IMR-90 (cell line): ENCODE results near the gene F12.

Experiments
- FOS ChIP-seq: fragments of 150-350 bp; IDR thresholded peaks from 2 replicates; pipeline ENCODE4 v1.6.1; 2016; ENCODE audit warnings: low read depth, low read length
- POLR2A ChIP-seq: IDR thresholded peaks from 2 replicates; pipeline ENCODE4 v1.6.1; 2012; ENCODE audit warnings: mild to moderate bottlenecking, low read depth, low read length
- RAD21 ChIP-seq: IDR thresholded peaks from 2 replicates; pipeline ENCODE4 v1.6.1; 2012; ENCODE audit warnings: low read length, improper control_type of control experiment
- RCOR1 ChIP-seq: IDR thresholded peaks from 2 replicates; pipeline ENCODE4 v1.6.1; 2012; ENCODE audit warnings: mild to moderate bottlenecking, low read length, improper control_type of control experiment; ENCODE audit not compliant: insufficient replicate concordance
- RFX5 ChIP-seq: IDR thresholded peaks from 2 replicates; pipeline ENCODE4 v1.8.0; 2012; ENCODE audit warnings: low read depth, mild to moderate bottlenecking, low read length, moderate library complexity
- TF ChIP-seq, protein P1 (sequence below): conservative IDR thresholded peaks from 2 replicates; pipeline ENCODE4 v1.5.1; 2012; ENCODE audit warnings: mild to moderate bottlenecking, low read depth, low read length, improper control_type of control experiment

DNA sequence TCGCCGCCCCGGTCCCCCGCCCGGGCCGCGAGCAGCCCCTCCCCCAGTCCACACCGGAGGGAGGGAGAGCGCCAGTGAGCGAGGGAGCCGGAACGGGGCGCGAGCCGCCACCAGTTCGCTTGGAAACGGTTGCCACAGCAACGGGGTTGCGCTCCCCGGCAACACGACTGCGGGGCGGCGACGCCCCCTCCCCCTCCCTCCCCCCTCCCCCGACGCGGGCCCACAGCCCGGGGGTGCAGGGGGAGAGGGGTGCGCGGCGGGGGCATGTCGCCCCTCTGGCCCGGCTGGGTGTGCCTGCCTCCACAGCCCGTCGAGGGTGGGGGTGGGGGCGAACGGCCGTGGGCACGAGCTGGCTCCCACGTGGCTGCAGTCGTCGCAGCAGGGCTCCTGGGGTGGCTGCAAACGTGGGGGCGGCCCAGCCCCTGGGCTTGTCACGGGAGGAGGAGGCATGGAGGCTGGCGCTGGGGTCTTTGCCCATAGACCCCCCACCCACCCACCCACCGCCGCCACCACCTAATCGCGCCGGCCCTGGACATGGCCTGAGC is 37.8 kb upstream of the F12 start:
- no peak for TF ChIP-seq POLR2A
- TF ChIP-seq, protein P1, sequence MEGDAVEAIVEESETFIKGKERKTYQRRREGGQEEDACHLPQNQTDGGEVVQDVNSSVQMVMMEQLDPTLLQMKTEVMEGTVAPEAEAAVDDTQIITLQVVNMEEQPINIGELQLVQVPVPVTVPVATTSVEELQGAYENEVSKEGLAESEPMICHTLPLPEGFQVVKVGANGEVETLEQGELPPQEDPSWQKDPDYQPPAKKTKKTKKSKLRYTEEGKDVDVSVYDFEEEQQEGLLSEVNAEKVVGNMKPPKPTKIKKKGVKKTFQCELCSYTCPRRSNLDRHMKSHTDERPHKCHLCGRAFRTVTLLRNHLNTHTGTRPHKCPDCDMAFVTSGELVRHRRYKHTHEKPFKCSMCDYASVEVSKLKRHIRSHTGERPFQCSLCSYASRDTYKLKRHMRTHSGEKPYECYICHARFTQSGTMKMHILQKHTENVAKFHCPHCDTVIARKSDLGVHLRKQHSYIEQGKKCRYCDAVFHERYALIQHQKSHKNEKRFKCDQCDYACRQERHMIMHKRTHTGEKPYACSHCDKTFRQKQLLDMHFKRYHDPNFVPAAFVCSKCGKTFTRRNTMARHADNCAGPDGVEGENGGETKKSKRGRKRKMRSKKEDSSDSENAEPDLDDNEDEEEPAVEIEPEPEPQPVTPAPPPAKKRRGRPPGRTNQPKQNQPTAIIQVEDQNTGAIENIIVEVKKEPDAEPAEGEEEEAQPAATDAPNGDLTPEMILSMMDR = no peak
- TF ChIP-seq FOS = no peak
- no peak for TF ChIP-seq RAD21
- TF ChIP-seq RCOR1 = no peak
- TF ChIP-seq RFX5 = no peak
